PC-9 (cell line): ENCODE measurements around the gene MRPS27. TPM values are rescaled to one million over a fixed set of nuclear protein-coding genes. Genes with fewer than 3 reads are reported as not detected.

ENCODE experiments used
- BruUV-seq: library from RNA; stranded (reverse); fragments of 400-500 nt; replicated peaks from 2 replicates; lab custom pipeline; 2021; lab: Mats Ljungman, UMichigan
- CTCF ChIA-PET: fragments of 300-600 bp; sonication (Branson Sonifier 250); formaldehyde crosslinking; loops from one replicate; lab custom pipeline; 2022; ENCODE audit warnings: antibody characterized with exemption; lab: Charles Lee
- POLR2A ChIA-PET: fragments of 300-600 bp; sonication (Branson Sonifier 250); formaldehyde crosslinking; loops from one replicate; lab custom pipeline; 2022; ENCODE audit warnings: antibody characterized with exemption; ENCODE audit not compliant: unreplicated experiment; lab: Charles Lee
- DNase-seq, 2 experiments: peaks; one replicate each; pipeline versions ENCODE4 v3.0.0 to v3.0.0-alpha.2; 2015 to 2022; ENCODE audit warnings: mixed read lengths in 1 of 2
- H2AFZ ChIP-seq: fragments of 200-600 bp; sonication (generic); 2 replicates; pipeline ENCODE4 v1.8.1; 2017; ENCODE audit warnings: antibody characterized with exemption
- H3F3A ChIP-seq: fragments of 200-600 bp; sonication (generic); 2 replicates; pipeline ENCODE4 v1.8.1; 2017; ENCODE audit warnings: antibody characterized with exemption, mild to moderate bottlenecking, low read depth; ENCODE audit not compliant: insufficient read depth
- H3K27ac ChIP-seq: fragments of 200-600 bp; sonication (generic); 2 replicates; pipeline ENCODE4 v1.6.1; 2016; ENCODE audit warnings: mixed run types
- H3K27me3 ChIP-seq: fragments of 200-600 bp; sonication (generic); 2 replicates; pipeline ENCODE4 v1.6.1; 2016; ENCODE audit warnings: low read depth, mixed run types; ENCODE audit not compliant: insufficient read depth
- H3K36me3 ChIP-seq: fragments of 200-600 bp; sonication (generic); 2 replicates; pipeline ENCODE4 v1.6.1; 2016; ENCODE audit warnings: low read depth, mixed run types
- H3K4me1 ChIP-seq: fragments of 200-600 bp; sonication (generic); replicated peaks from 2 replicates; pipeline ENCODE4 v1.6.1; 2016; ENCODE audit warnings: mixed run types; ENCODE audit not compliant: insufficient read depth
- H3K4me2 ChIP-seq: fragments of 200-600 bp; sonication (generic); 2 replicates; pipeline ENCODE4 v1.6.1; 2017; ENCODE audit warnings: mixed run types
- H3K4me3 ChIP-seq: fragments of 200-600 bp; sonication (generic); 2 replicates; pipeline ENCODE4 v1.6.1; 2016; ENCODE audit warnings: mixed run types
- H3K79me2 ChIP-seq: fragments of 200-600 bp; sonication (generic); 2 replicates; pipeline ENCODE4 v1.6.1; 2017; ENCODE audit warnings: low read depth, mixed run types
- H3K9me2 ChIP-seq: fragments of 200-600 bp; sonication (generic); 2 replicates; pipeline ENCODE4 v1.8.1; 2017; ENCODE audit warnings: mild to moderate bottlenecking; ENCODE audit not compliant: insufficient read depth
- H3K9me3 ChIP-seq: fragments of 200-600 bp; sonication (generic); 2 replicates; pipeline ENCODE4 v1.8.1; 2016; ENCODE audit warnings: low read depth; ENCODE audit not compliant: insufficient read depth
- H4K20me1 ChIP-seq: fragments of 200-600 bp; sonication (generic); 2 replicates; pipeline ENCODE4 v1.8.1; 2017; ENCODE audit not compliant: insufficient read depth
- EZH2 ChIP-seq: fragments of 200-600 bp; sonication (generic); IDR thresholded peaks from 2 replicates; pipeline ENCODE4 v1.8.0; 2017; ENCODE audit warnings: antibody characterized with exemption, low read depth
- intact Hi-C: fragments of 100-400 bp; cut with micrococcal nuclease; formaldehyde crosslinking; loops from one replicate; pipeline ENCODE4 v1.10.0; 2022; ENCODE audit not compliant: unreplicated experiment
- total RNA-seq: library from RNA; stranded (reverse); gene quantifications from 2 replicates; pipeline ENCODE4 v1.2.3, GENCODE V29; 2021
- TF ChIP-seq, protein P1 (sequence below): fragments of 200-600 bp; sonication (generic); conservative IDR thresholded peaks from 2 replicates; pipeline ENCODE4 v1.6.1; 2017; ENCODE audit warnings: mixed run types, antibody characterized with exemption, mild to moderate bottlenecking, moderate library complexity

MRPS27 gene
- total RNA-seq, 1 experiment from 2014 or later: 71.0 TPM

- Histone ChIP-seq H3K4me3 (no peak overlapping the region), H3K79me2 (no peaks in the 10 kb centered on the region), H3F3A (no peaks in the 10 kb centered on the region), H3K4me2 (no peak overlapping the region), H2AFZ (no peak overlapping the region), H3K27me3 (no peaks in the 10 kb centered on the region), H4K20me1 (no peaks in the 10 kb centered on the region), H3K9me2 (no peaks in the 10 kb centered on the region), H3K36me3 (peaks cover 39% of the 10 kb centered on the region), H3K9me3 (no peaks in the 10 kb centered on the region), H3K27ac (no peak overlapping the region), H3K4me1 (peaks cover 6% of the 10 kb centered on the region)
- POLR2A ChIA-PET: no interaction called here
- BruUV-seq: no TSS peak
- CTCF ChIA-PET: no interaction called here
- TF ChIP-seq, protein P1, sequence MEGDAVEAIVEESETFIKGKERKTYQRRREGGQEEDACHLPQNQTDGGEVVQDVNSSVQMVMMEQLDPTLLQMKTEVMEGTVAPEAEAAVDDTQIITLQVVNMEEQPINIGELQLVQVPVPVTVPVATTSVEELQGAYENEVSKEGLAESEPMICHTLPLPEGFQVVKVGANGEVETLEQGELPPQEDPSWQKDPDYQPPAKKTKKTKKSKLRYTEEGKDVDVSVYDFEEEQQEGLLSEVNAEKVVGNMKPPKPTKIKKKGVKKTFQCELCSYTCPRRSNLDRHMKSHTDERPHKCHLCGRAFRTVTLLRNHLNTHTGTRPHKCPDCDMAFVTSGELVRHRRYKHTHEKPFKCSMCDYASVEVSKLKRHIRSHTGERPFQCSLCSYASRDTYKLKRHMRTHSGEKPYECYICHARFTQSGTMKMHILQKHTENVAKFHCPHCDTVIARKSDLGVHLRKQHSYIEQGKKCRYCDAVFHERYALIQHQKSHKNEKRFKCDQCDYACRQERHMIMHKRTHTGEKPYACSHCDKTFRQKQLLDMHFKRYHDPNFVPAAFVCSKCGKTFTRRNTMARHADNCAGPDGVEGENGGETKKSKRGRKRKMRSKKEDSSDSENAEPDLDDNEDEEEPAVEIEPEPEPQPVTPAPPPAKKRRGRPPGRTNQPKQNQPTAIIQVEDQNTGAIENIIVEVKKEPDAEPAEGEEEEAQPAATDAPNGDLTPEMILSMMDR: no peak
- TF ChIP-seq EZH2: no peak
- DNase-seq: no peak
- intact Hi-C loops: no loop called here
Measured at GRCh38 chr5:72226950-72227349, 93.1 kb downstream of the MRPS27 start.

DNA sequence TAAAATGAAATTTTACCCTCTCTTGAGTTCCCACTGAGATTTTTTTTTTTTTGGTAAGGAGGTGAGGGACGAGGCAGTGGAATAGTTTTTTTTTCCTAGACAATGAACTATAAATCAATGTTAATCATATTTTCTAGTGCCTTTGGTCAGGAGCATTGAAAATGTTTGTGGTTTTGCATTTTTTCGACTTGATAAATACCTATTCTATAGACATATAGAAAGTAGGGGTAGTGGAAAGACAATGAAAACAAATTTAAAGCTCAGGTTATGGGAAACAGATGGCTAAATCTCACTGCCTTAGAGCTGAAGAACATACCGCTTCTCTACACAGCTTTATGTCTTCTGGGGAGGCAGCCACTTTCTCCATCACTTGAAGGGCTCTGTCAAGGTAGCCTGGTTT, 94.3 kb downstream of the MRPS27 start:
- Histone ChIP-seq H3K9me3 (no peaks in the 10 kb centered on the region), H2AFZ (no peak overlapping the region), H3K36me3 (peaks cover 33% of the 10 kb centered on the region), H3K4me3 (no peak overlapping the region), H3K27me3 (no peaks in the 10 kb centered on the region), H3K79me2 (no peaks in the 10 kb centered on the region), H3K4me2 (no peak overlapping the region), H3F3A (no peaks in the 10 kb centered on the region), H3K4me1 (no peaks in the 10 kb centered on the region), H4K20me1 (no peaks in the 10 kb centered on the region), H3K27ac (no peak overlapping the region), H3K9me2 (no peaks in the 10 kb centered on the region)
- no TSS peak for BruUV-seq
- no peak for TF ChIP-seq EZH2
- TF ChIP-seq, protein P1: no peak
- intact Hi-C loops: no loop called here
- POLR2A ChIA-PET: no interaction called here
- no peak for DNase-seq
- CTCF ChIA-PET: no interaction called here

DNA sequence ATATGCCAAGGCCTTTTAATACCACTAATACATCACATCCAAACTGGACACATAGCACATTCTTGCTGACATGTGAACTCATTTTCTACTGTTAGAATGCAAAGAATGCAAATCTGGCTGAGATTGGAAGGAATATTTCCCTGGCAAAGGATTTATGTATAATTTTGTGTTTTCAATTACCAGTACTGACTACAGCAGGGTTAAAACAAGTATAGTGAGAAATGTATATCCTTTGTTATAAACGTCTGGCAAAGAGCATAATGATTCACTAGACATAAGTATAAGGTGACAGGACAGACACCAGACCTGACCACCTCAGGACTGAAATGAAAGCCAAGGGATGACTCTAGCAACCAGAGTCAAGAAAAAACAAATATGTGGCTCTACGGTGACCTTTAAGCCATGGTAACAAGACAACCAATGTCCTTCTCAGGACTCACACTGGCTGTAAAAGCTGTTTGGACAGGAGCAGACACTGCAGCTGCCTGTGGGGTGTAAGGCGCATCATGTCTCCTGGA, 95.0 kb downstream of the MRPS27 start:
- BruUV-seq: no TSS peak
- Histone ChIP-seq H3K27me3 (no peaks in the 10 kb centered on the region), H3K36me3 (peaks cover 31% of the 10 kb centered on the region), H4K20me1 (no peaks in the 10 kb centered on the region), H3K4me2 (no peak overlapping the region), H3K9me3 (no peaks in the 10 kb centered on the region), H3K4me3 (no peak overlapping the region), H3K27ac (no peak overlapping the region), H3F3A (no peaks in the 10 kb centered on the region), H3K4me1 (no peaks in the 10 kb centered on the region), H3K79me2 (no peaks in the 10 kb centered on the region), H3K9me2 (no peaks in the 10 kb centered on the region), H2AFZ (no peak overlapping the region)
- TF ChIP-seq EZH2: no peak
- TF ChIP-seq, protein P1: no peak
- POLR2A ChIA-PET: no interaction called here
- CTCF ChIA-PET: no interaction called here
- no peak for DNase-seq
- intact Hi-C loops: no loop called here
